Measurements from ENCODE around the gene ACSM6.
A peak's percentile ranks its signal among the peaks of the same experiment; 100 is the strongest.
"Not testable (repeated sequence)": the region's sequence is repeated elsewhere in the genome, so short reads cannot be mapped to it uniquely, and the experiment has no call there.

The ACSM6 gene

GRCh38 chr10:95181726-95182125, 12.3 kb upstream of the ACSM6 start:
- Histone ChIP-seq H3K9ac (ENCODE audit: low read depth in 1 of 2, low read length in 2 of 2) (no peak overlapping the region), H3K4me1 (ENCODE audit: control insufficient read depth in 1 of 2, insufficient read depth in 2 of 2, low read length in 2 of 2) (peaks cover 0 to 4% of the 10 kb centered on the region in 2 donors), H3K36me3 (ENCODE audit: control insufficient read depth in 1 of 2, insufficient read depth in 2 of 2, low read length in 2 of 2) (no peaks in the 10 kb centered on the region), H3K27ac (ENCODE audit: low read depth, low read length) (no peak overlapping the region), H3K4me3 (ENCODE audit: low read depth in 1 of 2, low read length in 2 of 2) (no peak overlapping the region), H3K27me3 (ENCODE audit: control insufficient read depth in 1 of 2, insufficient read depth in 2 of 2, low read length in 2 of 2) (no peaks in the 10 kb centered on the region), H3K9me3 (ENCODE audit: control insufficient read depth in 1 of 2, low read length in 2 of 2) (no peaks in the 10 kb centered on the region)

- Histone ChIP-seq H3K27me3 (ENCODE audit: control insufficient read depth in 1 of 2, insufficient read depth in 2 of 2, low read length in 2 of 2) (no peaks in the 10 kb centered on the region), H3K4me1 (ENCODE audit: control insufficient read depth in 1 of 2, insufficient read depth in 2 of 2, low read length in 2 of 2) (peaks cover 0 to 4% of the 10 kb centered on the region in 2 donors), H3K9ac (ENCODE audit: low read depth in 1 of 2, low read length in 2 of 2) (peak overlapping the region; percentile 71 to 83), H3K4me3 (ENCODE audit: low read depth in 1 of 2, low read length in 2 of 2) (peak overlapping the region; percentile 73 to 81), H3K9me3 (ENCODE audit: control insufficient read depth in 1 of 2, low read length in 2 of 2) (no peaks in the 10 kb centered on the region), H3K36me3 (ENCODE audit: control insufficient read depth in 1 of 2, insufficient read depth in 2 of 2, low read length in 2 of 2) (no peaks in the 10 kb centered on the region), H3K27ac (ENCODE audit: low read depth, low read length) (peak overlapping the region; percentile 66)
Observed at GRCh38 chr10:95183271-95184230, 10.5 kb upstream of the ACSM6 start.

DNA sequence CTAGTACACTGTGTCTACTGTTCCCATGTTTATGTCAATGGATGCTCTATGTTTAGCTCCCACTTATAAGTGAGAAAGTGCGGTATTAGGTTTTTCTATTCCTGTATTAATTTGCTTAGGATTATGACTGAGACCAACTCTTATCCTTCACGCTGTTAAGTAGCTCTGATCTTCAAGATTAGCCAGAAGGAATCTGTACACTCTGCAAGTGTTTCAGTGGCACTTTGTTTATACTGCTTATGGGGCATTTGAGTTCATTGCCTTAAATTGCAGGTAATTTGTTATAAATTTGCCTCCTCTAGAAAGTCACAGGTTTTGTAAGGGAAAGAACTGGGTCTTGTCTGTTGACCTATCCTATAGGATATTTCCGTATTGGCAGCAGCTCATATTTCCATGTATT, 6.4 kb upstream of the ACSM6 start:
- H3K4me3 ChIP-seq (ENCODE audit: low read depth in 1 of 2, low read length in 2 of 2): no peak overlapping the region
- no peaks in the 10 kb centered on the region for H3K9me3 ChIP-seq (ENCODE audit: control insufficient read depth in 1 of 2, low read length in 2 of 2)
- no peak overlapping the region for H3K9ac ChIP-seq (ENCODE audit: low read depth in 1 of 2, low read length in 2 of 2)
- H3K27me3 ChIP-seq (ENCODE audit: control insufficient read depth in 1 of 2, insufficient read depth in 2 of 2, low read length in 2 of 2): no peaks in the 10 kb centered on the region
- H3K36me3 ChIP-seq (ENCODE audit: control insufficient read depth in 1 of 2, insufficient read depth in 2 of 2, low read length in 2 of 2): no peaks in the 10 kb centered on the region
- H3K4me1 ChIP-seq (ENCODE audit: control insufficient read depth in 1 of 2, insufficient read depth in 2 of 2, low read length in 2 of 2): no peaks in the 10 kb centered on the region
- no peak overlapping the region for H3K27ac ChIP-seq (ENCODE audit: low read depth, low read length)

GRCh38 chr10:95188593-95188992, 5.4 kb upstream of the ACSM6 start:
- no peaks in the 10 kb centered on the region for H3K9me3 ChIP-seq (ENCODE audit: control insufficient read depth in 1 of 2, low read length in 2 of 2)
- no peaks in the 10 kb centered on the region for H3K4me1 ChIP-seq (ENCODE audit: control insufficient read depth in 1 of 2, insufficient read depth in 2 of 2, low read length in 2 of 2)
- no peak overlapping the region for H3K27ac ChIP-seq (ENCODE audit: low read depth, low read length)

DNA sequence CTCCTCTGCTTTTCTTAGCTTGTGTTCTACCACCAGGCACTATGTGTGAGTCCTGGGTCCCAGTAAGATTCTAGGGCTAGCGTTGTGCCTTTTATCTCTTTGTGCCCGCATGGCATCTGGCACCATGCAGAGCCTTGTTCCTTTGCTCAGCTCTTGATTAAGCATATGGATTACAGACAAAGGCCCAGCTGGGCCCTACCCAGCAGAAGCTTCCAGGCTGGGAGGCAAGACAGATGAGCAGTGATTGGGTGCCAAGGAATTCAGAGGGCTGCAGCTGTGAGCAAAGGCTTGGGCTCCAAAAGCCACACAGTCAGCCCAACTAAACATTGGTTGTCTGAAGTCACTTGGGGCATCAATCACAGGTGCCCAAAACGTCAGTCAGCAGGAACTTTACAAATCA, 2.0 kb downstream of the ACSM6 start:
- H3K27me3 ChIP-seq (ENCODE audit: control insufficient read depth in 1 of 2, insufficient read depth in 2 of 2, low read length in 2 of 2): no peaks in the 10 kb centered on the region
- H3K4me3 ChIP-seq (ENCODE audit: low read depth in 1 of 2, low read length in 2 of 2): no peak overlapping the region
- no peaks in the 10 kb centered on the region for H3K4me1 ChIP-seq (ENCODE audit: control insufficient read depth in 1 of 2, insufficient read depth in 2 of 2, low read length in 2 of 2)
- no peaks in the 10 kb centered on the region for H3K36me3 ChIP-seq (ENCODE audit: control insufficient read depth in 1 of 2, insufficient read depth in 2 of 2, low read length in 2 of 2)
- no peak overlapping the region for H3K27ac ChIP-seq (ENCODE audit: low read depth, low read length)
- H3K9ac ChIP-seq (ENCODE audit: low read depth in 1 of 2, low read length in 2 of 2): no peak overlapping the region
- H3K9me3 ChIP-seq (ENCODE audit: control insufficient read depth in 1 of 2, low read length in 2 of 2): no peaks in the 10 kb centered on the region

More at GRCh38 chr10:95188593-95188992, 5.4 kb upstream of the ACSM6 start:
- Histone ChIP-seq H3K27me3 (ENCODE audit: control insufficient read depth in 1 of 2, insufficient read depth in 2 of 2, low read length in 2 of 2) (no peaks in the 10 kb centered on the region), H3K4me3 (ENCODE audit: low read depth in 1 of 2, low read length in 2 of 2) (no peak overlapping the region), H3K36me3 (ENCODE audit: control insufficient read depth in 1 of 2, insufficient read depth in 2 of 2, low read length in 2 of 2) (no peaks in the 10 kb centered on the region), H3K9ac (ENCODE audit: low read depth in 1 of 2, low read length in 2 of 2) (no peak overlapping the region)

DNA sequence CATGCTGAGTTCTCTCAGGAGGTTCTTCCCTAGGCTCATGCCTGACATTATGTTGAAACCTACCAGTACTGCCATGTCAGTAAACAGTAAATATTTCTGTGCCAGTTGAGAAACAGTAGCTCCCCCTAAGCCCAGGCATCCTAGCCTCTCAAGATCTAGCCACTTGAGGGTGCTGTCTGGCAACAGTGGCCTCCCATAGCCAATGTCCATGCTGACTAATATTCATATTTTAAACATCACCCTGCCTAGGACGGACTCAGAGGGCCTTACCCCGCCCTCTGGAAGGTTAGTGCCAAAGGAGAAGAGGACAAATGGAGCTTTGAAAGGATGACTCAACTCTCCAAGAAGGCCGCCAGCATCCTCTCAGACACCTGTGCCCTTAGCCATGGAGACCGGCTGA, 7.7 kb downstream of the ACSM6 start:
- H3K36me3 ChIP-seq (ENCODE audit: control insufficient read depth in 1 of 2, insufficient read depth in 2 of 2, low read length in 2 of 2): no peaks in the 10 kb centered on the region
- H3K4me3 ChIP-seq (ENCODE audit: low read depth in 1 of 2, low read length in 2 of 2): no peak overlapping the region
- no peak overlapping the region for H3K9ac ChIP-seq (ENCODE audit: low read depth in 1 of 2, low read length in 2 of 2)
- H3K4me1 ChIP-seq (ENCODE audit: control insufficient read depth in 1 of 2, insufficient read depth in 2 of 2, low read length in 2 of 2): no peaks in the 10 kb centered on the region
- no peaks in the 10 kb centered on the region for H3K9me3 ChIP-seq (ENCODE audit: control insufficient read depth in 1 of 2, low read length in 2 of 2)
- H3K27me3 ChIP-seq (ENCODE audit: control insufficient read depth in 1 of 2, insufficient read depth in 2 of 2, low read length in 2 of 2): no peaks in the 10 kb centered on the region
- no peak overlapping the region for H3K27ac ChIP-seq (ENCODE audit: low read depth, low read length)

DNA sequence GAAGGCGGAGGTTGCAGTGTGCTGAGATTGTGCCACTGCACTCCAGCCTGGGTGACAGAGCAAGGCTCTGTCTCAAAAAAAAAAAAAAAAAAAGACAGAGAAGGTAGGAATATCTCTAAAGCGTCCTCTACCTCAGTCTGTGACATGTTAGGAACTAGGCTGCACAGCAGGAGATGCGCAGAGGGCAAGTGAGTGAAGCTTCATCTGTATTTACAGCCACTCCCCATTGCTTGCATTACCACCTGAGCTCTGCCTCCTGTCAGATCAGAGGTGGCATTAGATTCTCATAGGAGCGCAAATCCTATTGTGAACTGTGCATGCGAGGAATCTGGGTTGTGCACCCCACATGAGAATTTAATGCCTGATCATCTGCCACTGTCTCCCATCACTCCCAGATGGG, 8.8 kb downstream of the ACSM6 start:
- H3K4me3 ChIP-seq (ENCODE audit: low read depth in 1 of 2, low read length in 2 of 2); H3K9me3 ChIP-seq (ENCODE audit: control insufficient read depth in 1 of 2, low read length in 2 of 2); H3K36me3 ChIP-seq (ENCODE audit: control insufficient read depth in 1 of 2, insufficient read depth in 2 of 2, low read length in 2 of 2); H3K27me3 ChIP-seq (ENCODE audit: control insufficient read depth in 1 of 2, insufficient read depth in 2 of 2, low read length in 2 of 2); H3K9ac ChIP-seq (ENCODE audit: low read depth in 1 of 2, low read length in 2 of 2); H3K27ac ChIP-seq (ENCODE audit: low read depth, low read length); H3K4me1 ChIP-seq (ENCODE audit: control insufficient read depth in 1 of 2, insufficient read depth in 2 of 2, low read length in 2 of 2): not testable (repeated sequence)

DNA sequence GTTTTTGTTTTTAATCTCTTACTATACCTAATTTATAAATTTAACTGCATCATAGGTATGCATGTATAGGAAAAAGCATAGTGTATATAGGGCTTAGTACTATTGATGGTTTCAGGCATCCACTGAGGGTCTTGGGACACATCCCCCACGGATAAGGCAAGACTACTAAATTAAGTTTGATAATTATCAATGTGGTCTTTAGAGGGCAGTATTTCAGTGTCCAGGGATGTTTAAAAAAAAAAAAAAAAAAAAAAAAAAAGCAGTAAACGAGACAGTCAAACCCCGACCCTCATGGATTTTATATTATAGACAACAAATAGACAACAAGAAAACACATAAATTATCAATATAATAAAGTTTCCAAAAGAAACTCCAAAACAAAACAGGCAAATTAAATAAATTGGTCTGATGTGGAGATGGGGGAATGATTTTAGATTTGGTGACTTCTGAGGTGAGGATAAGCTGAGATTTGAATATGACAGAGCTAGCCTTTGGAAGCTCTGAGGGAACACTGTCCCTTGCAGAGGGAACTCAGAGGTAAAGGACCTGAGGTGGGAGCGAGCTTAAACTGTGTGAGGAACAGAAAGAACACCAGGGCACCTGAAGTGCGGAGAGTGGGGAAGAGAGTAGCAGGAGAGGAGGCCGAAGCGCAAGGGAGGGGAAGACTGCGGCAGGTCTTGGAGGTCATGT, 14.8 kb downstream of the ACSM6 start:
- Histone ChIP-seq H3K4me1 (ENCODE audit: control insufficient read depth in 1 of 2, insufficient read depth in 2 of 2, low read length in 2 of 2) (no peaks in the 10 kb centered on the region), H3K9ac (ENCODE audit: low read depth in 1 of 2, low read length in 2 of 2) (no peak overlapping the region), H3K36me3 (ENCODE audit: control insufficient read depth in 1 of 2, insufficient read depth in 2 of 2, low read length in 2 of 2) (no peaks in the 10 kb centered on the region), H3K27me3 (ENCODE audit: control insufficient read depth in 1 of 2, insufficient read depth in 2 of 2, low read length in 2 of 2) (no peaks in the 10 kb centered on the region), H3K27ac (ENCODE audit: low read depth, low read length) (no peak overlapping the region), H3K9me3 (ENCODE audit: control insufficient read depth in 1 of 2, low read length in 2 of 2) (no peaks in the 10 kb centered on the region), H3K4me3 (ENCODE audit: low read depth in 1 of 2, low read length in 2 of 2) (no peak overlapping the region)

DNA sequence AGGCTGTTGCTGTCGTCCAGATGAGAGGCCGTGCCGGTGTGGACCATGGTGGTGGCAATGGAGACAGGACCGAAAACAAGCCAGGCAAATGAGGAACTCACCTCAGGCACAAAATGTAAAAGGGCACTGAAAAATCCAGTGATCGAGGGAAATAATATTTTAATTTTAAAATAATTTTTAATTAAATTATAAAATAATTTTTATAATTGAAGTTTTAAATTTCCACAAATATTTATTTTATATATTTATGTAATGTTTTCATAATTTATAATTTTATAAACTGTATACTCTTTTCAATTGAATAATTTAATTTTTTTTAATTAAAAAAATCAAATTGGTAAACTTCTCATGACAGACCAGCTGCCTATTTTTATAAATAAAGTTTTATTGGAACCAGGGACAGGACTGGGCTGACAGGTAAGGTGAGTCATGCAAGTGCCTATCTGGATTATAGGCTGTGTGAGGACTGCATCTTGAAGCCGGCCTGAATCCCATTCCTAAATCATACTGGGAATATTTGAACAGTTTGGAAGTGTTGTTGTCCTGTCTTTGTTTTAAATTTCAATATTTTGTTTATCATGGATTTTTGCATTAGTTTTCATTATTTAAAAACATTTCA, 15.6 kb downstream of the ACSM6 start:
- no peaks in the 10 kb centered on the region for H3K36me3 ChIP-seq (ENCODE audit: control insufficient read depth in 1 of 2, insufficient read depth in 2 of 2, low read length in 2 of 2)
- no peak overlapping the region for H3K4me3 ChIP-seq (ENCODE audit: low read depth in 1 of 2, low read length in 2 of 2)
- no peaks in the 10 kb centered on the region for H3K27me3 ChIP-seq (ENCODE audit: control insufficient read depth in 1 of 2, insufficient read depth in 2 of 2, low read length in 2 of 2)

More for the DNA sequence above, 15.6 kb downstream of the ACSM6 start:
- Histone ChIP-seq H3K27ac (ENCODE audit: low read depth, low read length) (no peak overlapping the region), H3K4me1 (ENCODE audit: control insufficient read depth in 1 of 2, insufficient read depth in 2 of 2, low read length in 2 of 2) (no peaks in the 10 kb centered on the region), H3K9ac (ENCODE audit: low read depth in 1 of 2, low read length in 2 of 2) (no peak overlapping the region), H3K9me3 (ENCODE audit: control insufficient read depth in 1 of 2, low read length in 2 of 2) (no peaks in the 10 kb centered on the region)

Measured in duodenal mucosa (tissue), 2 donors.